GM18502 (cell line): ENCODE results near the gene PUM1.

Experiments
- ATAC-seq: cut with Tn5 transposase; IDR thresholded peaks from one replicate; pipeline ENCODE4 v1.9.1; 2021; ENCODE audit warnings: mild to moderate bottlenecking; ENCODE audit not compliant: unreplicated experiment, poor library complexity

The PUM1 gene

DNA sequence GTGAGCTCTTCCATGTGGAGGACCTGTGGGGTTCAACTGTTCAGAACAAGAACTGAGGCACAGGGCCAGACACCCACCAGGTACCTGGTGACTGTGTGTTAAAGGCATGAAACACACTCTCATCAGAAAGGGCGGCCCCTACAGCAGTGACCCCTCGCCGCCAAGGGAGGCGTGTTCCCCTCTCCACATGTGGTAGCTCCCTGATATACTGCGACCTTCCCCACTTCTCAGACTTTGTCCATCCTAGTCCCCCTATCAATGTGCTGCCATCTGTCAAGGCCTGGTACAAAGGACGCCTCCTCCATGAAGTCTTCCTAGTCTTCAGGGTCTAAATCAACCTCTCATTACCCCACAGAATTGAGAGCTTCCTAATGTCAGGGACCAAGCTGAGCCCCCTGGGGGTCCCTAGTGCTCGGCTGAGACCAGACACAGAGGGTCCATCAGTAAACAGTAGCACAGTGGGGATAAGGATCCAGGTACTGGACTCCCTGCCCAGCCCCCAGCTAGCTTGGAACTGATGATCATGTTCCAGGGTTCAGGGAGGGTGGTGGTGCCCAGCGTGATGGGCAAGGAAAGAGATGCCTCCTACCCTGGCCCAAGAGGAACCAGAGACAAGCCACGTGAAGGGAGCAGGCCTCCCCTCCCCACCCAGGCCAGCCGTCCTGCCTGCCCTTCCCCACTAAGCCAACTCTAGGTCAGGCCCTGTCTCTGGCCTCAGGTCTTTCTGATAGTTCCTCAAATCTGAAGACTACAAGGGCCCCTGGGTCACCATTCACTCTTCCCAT is 167.3 kb downstream of the PUM1 start:
- ATAC-seq, result no peak

DNA sequence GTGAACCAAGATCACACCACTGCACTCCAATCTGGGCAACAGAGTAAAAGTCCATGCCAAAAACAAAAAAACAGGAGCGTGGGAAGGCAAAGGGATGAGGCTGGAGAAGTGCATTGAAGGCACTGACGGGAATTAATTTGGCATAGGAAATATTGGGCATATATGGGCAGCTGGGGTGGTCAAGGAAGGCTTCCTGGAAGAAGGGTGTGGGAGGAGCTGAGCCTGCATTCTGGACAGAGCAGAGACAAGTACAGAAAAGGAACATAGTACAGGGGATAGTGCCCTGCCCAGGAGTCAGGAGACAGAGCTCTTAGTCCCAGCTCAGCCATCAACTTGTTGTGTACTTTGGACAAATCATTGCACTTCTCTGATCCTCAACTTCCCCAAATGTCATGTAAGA is 168.6 kb downstream of the PUM1 start:
- no peak for ATAC-seq

DNA sequence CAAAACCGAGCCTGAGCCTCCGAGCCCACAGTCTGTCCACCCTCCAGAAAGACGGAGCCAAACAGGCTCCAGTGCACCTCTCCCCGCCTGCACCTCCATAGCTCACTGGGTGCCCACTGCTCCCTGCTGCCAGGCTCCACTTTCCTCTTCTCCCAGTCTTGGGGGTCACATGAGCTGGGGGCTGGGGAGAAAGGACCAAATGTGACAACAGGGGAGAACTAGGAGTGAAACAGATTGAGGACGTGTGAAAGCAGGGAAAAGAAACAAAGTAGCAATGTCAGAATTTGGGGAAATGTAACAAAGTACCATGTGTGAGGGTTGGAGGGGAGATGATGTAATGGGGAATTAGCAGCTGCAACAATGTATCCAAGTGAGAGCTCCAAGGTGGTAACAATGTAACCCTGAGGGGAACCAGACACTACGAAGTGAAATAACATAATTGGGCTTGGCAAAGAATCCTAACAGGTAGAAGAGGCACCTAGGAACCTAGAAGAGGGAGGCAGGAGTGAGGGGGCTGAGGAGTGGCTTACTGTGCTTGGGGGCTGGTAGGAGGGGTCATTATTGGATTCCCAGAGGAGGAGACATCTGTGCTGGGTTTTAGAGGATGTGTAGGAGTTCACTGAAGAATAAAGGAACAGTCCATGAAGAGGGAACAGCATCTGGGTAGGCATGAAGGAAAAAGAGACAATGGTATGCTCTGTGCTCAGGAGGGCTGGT is 169.4 kb downstream of the PUM1 start:
- no peak for ATAC-seq

DNA sequence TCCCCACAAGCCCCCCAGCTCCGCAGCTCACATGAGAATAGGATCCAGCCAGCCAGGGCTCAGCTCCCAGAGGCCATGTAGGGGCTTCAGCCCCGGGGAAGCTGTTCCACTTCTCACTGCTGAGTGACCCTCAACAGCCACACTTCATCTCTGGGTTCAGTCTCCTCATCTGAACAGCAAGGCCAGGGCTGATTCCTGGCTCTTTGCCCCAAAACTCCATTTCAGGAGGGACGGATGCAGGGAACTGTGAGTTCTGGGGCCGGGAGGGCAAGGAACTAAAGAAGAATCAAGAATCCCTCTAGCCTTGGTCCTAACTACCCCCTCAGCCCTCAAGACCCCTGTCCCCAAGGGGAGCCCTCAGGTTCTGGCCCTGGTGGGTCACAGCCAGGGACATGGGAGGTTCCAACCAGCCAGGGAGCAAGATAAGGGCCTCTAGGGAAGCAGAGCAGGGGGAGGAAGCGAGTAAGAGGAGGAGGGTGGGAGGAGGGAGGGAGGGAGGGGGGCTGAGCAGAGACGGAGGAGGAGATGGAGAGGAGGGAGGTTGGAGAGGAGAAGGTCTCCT is 170.1 kb downstream of the PUM1 start:
- ATAC-seq, result no peak

DNA sequence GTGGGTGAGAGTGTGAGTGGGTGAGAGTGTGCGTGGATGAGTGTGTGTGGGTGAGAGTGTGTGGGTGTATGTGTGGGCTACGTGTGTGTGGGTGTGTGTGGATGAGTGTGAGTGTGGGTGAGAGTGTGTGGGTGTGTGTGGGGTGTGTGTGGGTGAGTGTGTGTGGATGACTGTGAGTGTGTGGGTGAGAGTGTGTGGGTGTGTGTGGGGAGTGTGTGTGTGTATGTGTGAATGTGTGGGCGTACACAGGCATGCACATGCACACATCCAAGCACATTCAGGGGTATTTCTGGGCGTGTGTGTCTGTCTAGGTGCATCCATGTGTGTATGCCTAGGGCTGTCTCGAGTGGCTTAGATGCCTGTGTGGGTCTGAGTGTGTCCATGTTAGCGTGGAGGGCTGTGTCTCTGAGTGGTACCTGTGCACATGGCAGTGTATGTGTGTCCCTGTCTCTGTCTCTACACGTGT is 171.0 kb downstream of the PUM1 start:
- no peak for ATAC-seq

DNA sequence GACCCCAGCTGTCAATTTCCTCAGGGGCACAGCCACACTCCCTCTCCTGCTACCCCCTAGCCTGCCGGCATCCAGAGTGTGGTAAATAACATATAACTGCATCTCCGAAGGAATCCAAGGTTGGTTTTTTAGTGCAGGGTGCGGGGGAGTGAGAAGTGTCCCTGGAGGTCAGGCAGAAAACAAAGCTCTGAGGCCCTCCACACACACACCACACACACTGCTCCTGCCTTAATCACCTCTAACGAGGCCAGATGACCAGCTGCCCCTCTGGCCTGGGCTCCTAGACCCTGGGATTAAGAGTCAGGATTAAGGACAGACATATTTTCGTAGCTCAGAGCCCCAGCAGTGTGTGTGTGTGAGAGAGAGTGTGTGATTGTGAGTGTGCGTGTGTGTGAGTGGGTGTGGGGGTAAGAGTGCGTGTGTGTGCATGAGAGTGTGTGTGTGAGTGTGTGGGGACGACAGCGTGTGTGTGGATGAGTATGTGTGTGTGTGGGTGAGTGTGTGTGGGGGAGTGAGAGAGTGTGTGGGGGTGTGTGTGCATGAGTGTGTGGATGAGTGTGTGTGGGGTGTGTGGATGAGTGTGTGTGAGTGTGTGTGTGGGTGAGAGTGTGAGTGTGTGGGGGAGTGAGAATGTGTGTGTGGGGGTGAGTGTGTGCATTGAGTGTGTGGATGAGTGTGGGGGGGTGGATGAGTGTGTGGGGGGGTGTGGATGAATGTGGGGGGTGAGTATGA is 171.6 kb downstream of the PUM1 start:
- no peak for ATAC-seq

DNA sequence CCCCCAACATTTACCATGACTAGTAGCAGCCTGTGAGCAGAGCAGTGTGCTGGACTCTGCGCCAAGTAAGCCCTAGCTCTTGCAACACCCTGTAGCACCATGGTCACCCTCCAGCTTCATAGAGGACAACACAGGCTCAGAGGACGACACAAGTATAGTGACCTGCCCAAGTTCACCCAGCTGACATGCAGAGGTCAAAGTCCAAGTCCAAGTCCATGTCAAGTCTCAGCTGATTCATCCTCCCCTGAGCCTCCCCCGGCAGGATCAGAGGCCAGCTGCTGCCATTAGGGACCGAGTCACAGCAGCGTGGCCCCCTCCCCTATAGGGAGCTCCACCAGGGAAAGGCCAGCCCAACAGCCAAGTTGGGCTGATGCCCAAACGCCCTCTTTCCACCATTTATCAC is 172.8 kb downstream of the PUM1 start:
- ATAC-seq, result no peak

DNA sequence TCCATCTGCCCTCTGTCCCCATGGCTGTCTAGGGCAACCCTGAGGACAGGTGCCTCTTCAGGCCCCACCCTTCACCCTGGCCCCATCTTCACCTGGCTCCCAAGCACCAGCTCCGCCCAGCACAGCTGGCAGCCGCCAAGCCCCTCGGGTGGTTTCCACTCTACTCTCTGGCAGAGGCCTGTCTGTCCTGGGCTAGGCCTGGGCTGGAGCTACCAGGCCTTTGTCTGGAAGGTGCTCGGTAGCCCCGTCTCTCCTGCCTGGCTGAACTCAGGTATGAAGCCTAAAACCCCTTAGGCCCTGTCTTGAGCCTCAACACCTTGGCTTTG is 174.3 kb downstream of the PUM1 start:
- ATAC-seq, result no peak

DNA sequence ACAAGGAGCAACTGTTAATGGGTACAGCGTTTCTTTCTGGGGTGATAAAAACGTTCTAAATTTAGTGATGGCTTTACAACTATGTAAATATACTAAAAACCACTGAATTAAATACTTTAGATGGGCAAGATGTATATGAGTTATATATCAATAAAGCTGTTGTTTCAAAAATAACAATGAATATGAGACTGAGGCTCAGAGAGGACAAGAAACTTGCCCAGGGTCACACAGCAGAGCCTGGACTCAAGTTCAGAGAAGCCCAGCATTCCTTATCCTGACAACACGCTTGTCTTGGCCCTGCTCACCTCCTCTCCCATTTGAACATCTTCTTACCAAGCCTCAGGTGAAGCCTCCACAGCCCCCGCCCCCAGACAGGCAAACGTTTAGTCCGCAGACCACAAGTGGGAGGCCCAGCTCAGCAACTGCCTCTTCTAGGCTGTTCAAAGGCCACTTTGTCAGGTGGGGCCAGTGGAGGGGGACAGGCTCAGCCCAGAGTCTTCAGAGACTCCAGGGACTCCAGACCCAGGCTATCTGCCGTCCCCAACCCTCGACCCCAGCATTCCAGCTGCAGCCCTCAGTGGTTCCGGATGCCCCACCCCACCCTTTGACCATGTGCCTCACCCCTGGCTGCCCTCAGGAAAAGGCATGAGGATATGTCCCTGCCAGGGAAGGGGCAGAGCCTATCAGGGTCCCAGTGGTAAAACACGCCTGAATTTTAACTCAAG is 174.9 kb downstream of the PUM1 start:
- no peak for ATAC-seq

DNA sequence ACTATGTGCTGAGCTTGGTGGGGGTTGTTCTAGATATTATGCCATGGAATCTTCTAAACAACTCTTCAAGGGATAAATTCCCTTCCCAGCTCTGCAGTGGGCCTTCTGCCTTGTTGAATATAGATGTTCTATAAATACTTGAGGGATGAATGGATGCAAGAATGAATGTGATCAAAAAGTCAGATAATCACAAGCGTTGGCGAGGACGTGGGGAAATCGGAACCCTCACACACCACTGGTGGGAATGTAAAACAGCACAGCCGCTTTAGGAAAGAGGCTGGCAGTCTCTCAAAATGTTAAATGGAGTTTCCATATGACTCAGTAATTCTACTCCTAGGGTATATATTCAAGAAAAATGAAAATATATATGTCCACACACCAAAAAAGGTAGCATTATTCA is 176.0 kb downstream of the PUM1 start:
- no peak for ATAC-seq

DNA sequence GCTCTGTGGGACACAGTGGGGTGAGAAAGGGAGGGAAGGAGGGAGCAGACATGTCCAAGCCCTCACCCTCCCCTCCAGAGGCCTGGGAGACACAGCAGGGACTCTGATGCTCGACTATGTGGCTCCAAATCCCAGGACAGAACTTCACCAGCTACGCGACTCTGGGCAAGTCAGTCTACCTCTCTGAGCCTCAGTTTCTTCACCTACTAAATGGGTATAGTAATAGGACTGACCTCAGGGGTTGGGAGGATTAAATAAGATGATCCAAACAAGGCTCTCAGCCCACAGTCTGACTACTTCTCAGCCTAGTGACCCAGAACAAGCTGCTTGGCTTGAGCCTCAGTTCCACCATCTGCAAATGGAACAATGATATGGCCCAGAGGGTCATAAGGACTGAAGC is 176.5 kb downstream of the PUM1 start:
- no peak for ATAC-seq

DNA sequence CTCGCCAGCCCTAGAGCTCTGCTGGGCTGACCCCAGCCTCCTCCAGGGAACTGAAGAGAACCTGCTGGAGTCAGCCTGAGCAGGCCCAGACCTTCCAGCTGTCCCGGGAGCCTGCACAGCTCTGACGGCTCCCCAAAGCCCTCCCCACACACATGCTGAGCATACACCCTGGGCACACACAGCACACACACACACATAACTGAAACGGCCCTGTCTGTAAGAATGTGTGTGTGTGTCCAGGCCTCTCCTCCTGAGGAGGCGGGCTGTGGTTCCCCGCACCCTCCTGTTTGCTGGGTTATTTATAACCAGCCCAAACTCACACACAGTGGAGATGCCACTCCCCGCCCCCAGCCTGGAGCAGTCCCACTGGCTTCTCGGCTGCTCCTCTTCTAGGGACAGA is 177.1 kb downstream of the PUM1 start:
- ATAC-seq, result no peak

DNA sequence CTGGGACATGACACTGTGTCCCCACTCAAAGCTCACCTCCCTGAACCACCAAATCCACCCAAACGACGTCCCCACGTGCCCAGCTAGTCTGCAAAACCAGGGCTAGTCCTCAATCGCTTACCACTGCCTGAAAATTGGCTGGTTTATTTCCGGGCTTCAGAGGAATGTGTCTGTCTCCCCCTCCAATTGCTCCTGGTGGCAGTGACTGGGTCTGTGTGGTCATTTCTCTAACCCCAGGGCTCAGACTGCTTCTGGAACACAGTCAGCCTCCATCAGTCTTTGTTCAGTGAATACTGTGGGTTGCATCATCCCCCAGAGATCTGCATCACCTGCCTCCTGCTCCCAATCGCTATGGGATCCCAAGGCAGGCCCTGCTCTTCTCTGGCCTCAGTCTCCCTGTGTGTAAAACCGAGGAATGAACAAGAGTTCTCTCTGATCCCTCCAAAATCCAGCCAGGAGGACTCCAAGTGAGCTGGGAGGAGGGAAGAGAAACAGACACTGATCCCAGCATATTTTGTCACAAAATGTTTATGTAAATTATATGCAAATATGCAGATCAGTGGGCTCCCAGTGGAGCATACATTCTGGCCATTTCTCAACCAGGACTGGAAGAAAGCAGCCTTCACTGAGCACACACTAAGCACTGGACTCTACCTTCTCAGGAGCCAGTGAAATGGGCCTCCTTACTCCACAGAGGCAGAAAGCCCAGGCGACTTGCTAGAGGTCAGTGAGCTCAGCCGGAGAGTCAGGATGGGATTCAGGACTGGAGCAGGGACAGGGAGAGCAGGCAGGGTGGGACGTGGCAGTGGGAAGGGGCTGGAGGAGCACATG is 177.8 kb downstream of the PUM1 start:
- no peak for ATAC-seq

DNA sequence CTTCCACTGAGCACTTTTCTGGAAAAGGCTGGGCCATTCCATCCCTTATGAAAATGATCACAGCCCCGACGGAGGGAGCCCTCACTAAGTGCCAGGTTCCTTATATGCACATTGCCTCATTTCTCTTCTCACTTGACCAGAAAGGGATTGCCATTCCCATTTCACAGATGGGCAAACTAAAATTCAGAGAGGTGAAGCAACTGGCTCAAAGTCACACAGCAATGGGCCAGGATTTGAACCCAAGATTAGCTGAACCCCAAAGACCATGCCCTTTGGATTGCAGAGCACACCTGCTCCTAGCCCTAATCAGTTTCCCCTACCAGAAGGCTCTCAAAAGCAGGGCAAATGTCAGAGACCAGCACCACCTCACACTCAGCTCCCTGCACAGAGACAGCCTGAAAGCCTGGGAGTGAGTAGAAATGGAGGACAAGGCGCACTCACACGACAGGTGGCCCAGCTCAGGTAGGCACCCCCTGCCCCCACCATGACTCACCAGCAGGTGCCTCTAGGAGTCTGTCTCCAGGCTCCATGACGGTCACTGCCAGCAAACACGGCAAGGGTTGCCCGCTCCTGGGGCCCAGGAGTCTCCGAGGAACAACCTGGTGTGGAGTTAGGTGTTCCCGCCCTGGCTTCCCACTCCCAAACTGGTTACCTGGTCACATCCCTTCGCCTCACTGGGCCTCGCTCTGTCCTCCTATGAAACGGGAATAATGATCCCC is 178.6 kb downstream of the PUM1 start:
- ATAC-seq, result no peak

DNA sequence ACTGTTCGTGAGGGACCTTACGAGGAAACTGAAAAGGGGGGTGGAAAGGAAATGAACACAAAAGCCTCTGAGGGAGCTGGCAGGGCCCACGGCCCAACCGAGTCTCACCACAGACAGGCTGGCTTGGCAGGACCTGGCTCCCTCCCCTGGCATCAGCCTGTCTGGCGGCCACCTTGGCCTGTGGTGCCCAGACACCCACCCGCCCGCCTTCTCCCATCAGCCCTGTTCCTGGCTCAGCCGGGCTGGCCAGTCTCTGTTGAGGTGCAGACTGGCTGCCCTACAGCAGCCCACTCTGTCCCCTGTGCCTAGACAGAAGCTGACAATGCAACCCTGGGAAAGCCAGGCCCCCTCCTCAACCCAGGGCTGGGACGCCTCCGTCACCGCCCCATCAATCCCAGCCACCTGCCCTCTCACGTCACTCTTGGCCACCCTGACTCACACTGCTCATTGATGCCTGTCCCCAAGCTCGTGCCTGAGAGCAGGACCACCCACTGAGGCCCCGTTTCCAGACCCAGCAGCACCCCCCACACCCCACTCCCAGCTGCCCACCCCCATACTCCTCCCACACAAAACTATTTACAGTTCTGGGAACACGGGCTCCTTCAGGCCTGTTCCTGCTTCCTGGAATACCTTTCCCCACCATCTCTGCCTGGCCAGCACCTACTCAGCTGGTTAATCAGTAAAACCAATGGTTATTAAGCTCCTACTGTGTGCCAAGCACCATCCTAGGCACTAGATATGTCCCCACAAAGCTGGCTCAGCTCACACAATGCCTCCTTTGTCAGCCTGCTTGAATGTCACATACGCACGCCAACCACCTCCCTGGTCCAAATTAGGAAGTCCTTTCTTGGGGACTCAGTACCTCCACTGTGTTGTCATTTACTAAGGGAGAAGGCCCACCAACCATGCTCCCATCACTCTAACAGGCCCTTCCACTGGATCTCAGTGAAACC is 179.7 kb downstream of the PUM1 start:
- ATAC-seq, result no peak

DNA sequence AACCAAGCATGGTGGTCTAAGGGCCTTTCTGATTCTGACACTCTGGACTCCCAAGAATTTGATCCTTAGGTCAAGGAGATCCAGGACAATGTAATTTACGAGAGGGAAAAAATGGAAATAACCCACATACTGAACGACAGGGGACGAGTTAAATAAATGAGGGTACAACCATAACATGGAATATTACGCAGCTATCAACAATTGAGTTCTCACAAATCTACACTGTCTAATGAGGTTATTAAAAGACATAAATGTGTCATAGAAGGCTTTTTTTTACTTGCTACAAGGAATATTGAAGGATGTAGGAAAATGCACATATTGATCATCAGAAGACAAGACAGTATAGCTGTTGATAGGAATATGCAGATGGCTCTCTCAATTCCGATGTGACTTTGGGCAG is 180.8 kb downstream of the PUM1 start:
- no peak for ATAC-seq

DNA sequence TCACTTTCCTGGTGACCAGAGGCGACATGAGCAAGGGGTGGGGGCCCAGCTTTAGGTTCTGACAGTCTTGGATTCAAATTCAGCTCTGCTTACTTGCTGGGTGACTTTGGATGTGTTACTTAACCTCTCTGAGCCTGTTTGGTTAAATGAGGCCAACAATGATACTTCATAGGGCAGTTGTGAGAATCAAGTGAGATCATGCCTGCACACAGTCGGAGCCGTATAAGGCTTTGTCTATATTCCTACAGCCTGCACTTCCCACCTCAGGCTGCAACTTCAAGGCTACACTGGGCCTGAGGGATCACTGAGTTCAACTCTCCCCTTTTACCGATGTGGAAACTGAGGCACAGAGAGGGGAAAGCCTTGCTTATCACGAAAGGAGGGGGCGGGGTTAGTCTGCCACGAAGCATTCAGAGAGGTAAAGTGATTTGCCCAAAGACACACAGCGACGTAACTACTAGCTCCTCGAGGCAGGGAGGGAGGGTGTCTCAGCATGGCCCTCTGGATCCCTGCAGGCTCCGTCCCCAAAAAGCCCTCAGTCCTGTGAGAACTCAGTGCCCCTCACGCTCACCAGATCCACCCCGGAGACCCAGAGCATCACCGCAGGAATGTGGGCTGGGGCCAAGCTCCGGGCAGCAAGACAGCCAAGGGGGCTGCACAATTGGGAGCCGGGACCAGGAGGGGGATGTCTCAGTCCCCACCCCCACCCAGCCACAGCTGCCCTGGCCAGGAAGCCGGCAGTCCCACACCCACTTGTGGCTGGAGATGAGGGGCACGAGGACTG is 181.9 kb downstream of the PUM1 start:
- no peak for ATAC-seq
